GM19452 (cell line): ENCODE measurements around the gene EGFLAM.

ENCODE experiments used
- ATAC-seq: cut with Tn5 transposase; IDR thresholded peaks from one replicate; pipeline ENCODE4 v1.9.1; 2021; ENCODE audit not compliant: unreplicated experiment

Gene EGFLAM

DNA sequence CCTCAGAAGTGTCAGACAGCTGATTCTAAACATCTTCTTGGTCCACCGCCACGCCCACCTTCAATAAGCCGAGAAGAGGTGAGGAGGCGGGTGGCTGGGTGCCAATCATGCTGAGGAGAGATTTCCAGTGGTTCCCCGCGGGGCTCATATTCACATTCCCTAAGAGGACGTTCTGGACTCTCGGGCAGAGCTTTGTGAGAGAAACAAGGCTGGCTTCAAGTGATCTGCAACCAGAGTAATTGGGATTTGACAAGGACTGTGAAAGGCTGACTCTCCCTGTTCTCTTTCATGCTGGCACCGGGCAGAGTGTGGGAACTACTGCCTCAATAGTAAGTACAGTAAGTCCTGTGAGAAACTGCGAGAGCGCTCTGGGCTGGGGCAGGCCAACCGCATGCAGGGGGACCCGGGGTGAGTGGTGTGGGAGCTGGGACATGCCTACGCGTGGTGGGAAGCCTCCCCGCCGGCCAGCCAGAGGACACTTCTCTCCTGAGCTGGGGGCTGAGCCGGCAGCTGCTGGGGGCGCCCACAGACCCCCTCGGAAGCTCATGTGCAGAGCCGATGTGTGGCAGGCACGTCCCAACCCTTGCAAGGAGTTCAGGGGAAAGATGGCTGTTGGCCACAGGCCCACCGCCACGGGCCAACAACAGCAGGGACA lies 187.1 kb downstream of the EGFLAM start:
- ATAC-seq: no peak

DNA sequence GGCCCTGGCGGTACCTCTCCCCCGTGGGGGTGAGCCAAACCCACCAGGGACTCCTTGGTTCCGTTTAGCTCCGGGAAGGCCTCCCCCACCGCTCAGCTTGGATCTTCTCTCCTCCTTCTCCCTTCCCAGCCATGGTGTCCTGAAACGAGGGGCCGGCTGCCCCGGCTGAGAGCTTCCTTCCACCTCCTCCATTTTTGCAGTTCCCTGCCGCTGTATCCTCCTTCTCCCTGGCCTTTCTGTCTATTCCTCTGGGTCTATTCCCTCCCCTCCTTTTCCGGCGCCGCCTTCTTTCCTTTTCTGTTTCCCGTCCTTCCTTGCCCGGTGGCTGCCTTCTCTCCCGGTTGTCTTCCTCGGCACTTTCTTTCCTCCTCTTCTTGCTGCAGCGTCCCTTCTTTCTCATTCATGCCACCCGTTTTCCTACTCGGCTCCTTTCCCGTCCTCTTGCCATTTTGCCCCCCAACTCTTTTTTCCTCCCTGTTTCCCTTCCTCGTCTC lies 187.7 kb downstream of the EGFLAM start:
- ATAC-seq: no peak

DNA sequence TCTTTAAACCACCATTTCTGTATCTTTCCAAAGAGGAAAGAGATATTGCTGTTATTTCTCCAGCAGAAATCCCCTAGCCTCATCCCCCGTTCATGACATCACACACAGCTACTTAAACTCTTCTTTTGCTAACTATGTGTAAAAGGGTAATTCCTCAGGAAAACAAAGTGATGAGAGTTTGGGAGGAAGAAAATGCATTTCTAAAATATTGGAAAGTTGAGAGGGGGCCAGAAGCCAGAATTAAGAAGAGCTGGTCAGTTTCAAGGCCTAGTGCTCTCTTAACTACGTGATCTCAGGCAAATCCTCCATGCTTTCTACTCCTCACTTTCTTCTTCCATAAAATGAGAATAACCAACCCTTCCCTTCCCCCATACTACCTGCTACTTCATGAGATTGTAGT lies 188.7 kb downstream of the EGFLAM start:
- no peak for ATAC-seq

DNA sequence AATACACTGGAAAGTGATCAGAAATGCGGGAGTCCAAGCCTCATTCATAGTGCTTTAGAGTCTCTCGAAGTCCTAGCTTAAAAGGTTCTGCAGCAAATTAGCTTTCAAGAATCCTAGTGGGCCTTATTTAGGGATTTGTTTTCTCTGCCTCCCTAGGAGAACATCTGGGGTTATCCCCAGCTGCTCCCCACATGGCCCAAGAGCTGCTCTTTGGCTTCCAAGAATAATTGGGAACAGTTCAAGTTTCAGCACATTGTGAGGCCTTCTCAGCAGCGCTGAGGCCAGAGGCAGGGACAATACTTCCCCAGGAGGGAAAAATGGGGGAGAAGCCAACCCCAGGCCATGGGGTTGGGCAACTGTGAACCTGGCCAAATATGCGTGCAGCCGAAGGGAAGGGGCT lies 189.4 kb downstream of the EGFLAM start:
- no peak for ATAC-seq

DNA sequence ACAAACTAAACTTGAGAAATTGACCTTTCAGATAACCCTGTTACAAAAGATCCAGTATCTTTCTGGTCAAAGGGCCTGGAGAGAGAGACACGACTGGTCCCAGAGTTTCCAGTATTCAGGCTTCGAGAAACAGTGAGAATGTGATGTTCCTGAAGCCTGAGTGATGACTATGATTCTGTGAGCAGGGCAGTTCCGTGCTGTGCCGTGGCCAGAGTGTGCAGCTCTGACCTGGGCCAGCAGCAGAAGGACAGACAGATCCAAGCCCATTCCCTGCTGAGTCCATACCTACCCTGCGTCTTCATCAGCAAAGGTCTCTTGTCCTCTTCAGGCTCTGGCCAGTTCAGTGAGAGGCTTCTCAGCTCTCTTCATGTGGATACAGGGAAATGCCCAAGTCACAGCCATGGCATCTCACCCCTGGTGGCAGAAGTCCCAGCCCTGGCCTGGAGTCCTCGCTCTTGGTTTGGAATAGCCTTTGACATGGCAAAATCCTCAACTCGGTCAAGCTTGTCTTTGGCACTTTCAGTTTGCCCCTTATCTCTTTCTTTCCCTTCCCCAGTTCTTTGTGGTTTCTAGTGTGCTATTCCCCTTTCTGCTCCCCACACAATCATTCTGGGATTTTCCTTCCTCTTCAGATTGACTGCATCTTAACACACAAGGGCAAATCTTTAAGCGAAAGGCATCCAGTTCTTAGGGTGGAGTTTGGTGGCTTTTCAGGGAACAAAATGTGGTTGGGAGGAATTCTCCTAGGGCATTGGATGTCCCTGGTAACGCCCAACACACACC lies 190.4 kb downstream of the EGFLAM start:
- no peak for ATAC-seq

DNA sequence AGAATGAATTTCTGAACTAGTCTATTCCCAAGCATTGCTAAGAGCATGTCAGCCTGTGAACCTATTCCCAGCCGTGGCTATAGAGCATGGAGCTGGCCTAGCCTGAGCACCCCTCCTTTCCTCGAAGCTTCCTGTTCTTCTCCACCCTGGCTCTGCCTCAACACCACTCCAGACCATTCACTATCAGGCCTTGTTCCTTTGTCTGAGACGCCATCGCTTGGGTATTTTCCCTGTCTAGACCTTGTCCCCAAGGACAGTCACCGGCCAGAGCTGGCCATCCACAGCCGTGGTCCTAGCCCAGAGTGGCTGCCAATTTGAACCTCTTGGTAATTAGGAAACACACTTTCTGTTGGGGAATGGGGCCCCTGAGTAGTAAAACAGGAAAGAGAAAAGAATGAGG lies 192.3 kb downstream of the EGFLAM start:
- ATAC-seq: no peak

DNA sequence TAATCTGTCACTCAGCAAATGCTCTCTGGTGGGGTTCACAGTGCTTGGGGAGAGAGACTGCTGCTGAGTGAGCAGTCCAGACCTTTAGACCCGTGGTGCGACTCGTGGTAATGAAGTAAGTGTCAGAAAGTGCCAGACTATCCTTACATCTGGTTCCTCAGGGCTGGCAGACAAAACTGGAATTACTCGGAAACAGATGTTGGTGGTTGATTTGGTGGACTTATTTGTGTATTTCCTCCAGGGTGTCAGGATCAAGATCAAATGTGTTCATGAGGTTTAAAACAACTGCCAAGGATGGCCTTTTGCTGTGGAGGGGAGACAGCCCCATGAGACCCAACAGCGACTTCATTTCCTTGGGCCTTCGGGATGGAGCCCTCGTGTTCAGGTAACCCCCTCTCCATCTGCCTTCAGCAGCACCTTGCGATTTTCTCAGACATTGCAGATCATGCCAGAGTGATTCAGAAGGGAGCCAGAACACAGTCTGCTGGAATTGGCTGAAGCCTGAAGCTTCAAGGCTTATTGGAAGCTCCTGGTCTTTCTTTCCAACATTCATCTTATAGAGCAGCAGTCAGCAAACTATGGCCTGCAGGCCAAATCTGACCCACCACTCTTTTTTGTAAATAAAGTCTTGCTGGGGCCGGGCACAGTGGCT lies 192.8 kb downstream of the EGFLAM start:
- no peak for ATAC-seq

DNA sequence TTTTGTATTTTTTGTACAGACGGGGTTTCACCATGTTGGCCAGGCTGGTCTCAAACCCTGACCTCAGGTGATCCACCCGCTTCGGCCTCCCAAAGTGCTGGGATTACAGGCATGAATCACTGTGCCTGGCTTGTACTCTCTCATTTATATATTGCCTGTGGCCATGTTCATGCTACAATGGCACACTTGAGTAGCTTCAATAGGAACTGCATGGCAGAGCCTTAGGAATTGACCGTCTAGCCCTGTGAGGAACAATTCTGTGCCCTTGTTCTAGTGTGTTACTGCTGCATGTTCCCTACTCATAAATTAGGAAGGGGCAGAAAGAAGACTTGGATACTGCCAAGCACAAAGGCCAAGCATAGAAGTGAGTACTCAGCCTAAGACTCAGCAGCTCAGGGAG lies 193.8 kb downstream of the EGFLAM start:
- no peak for ATAC-seq

DNA sequence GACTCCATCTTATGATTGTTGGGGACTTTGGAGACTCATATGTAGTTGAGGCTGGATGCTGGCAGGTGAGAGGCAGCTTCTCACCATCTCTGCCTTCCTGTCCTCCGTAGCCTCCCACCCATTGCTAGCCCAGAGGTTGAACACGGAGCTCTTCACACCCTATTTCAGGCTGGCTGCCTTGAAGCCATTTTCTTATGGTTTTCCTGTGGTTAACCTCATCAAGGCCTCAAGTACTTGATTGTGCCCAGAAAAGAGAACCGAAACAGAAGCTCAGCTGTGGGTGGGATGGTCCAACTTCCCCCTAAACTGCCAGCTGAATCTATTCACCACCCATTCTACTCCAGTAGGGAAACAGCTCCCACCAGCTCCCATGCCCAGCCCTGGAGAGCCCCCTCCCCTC lies 195.1 kb downstream of the EGFLAM start:
- peak; percentile 96 for ATAC-seq

DNA sequence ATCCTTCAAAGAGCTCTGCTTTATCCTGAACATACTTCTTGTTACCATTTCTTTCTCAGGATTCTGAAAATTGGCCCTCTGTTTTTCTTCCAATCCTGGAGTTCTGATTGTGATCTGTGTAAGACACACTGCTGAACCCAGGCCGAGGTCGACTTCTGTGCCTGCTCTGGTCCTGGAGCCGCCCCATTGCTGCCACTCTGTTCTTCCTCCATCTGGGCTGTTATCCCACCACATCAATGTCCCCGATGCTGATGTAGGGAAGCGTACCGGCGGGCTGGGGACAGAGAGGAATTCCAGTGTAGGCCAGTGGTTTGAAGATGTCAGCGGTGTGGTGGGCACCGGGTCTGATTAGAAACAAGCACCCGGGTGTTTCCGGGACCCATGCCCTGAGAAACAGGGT lies 195.6 kb downstream of the EGFLAM start:
- peak; percentile 2 for ATAC-seq

DNA sequence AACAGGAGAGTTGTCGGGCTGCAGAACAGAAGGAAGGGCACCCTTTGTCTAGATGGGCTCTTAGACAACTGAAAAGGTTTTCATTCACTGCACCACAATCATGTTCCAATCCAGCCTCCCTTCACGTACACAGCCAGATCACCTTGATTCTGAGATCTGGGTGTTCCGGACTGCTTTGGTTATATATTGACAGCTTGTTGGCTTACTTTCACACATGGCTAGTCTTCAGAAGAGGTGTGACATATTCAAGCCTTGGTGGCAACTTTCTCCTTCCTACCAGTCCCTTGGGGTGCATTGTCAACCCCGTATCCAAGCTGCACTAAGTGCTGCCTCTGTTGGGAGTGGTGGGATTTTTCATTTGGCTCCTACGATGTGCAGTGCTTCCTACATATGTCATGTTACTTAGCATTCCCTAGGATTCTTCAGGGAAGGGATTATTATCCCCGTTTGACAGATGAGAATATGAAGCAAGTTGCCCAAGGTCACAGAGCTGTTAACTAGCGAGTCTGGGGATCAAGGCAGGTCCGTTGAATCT lies 197.5 kb downstream of the EGFLAM start:
- ATAC-seq: peak; percentile 67

DNA sequence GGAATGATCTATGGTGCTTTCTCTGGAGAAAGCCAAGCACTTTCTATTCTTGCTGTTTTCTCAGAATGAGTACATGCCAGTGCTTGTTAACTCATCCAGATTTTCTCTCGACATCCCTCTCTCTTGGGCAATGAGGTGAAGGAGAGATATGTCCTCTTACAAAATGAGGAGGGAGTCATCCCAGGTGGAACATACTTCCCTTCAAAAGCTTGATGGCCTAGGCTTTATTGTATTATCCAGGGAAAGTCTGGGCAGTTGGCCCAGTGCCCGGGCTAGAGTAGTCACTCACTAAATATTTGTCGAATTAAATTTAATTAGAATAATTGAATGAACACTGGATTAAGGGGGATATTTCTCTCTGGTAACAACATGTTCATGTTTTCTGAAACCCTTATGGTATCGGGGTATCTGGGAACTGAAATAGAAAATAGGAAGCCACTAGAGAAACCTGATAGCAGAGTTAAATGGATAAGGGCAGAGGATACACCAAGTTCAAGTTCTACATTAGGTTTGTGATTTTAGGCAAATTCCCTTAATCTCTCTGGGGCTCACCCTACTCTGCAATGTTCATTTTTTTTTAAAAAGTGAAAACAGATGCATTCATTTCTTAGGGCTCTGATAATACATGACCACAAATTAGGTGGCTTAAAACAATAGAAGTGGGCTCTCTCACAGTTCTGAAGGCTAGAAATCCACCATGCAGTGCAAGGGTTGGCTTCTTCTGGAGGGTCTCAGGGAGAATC lies 198.5 kb downstream of the EGFLAM start:
- ATAC-seq: no peak

DNA sequence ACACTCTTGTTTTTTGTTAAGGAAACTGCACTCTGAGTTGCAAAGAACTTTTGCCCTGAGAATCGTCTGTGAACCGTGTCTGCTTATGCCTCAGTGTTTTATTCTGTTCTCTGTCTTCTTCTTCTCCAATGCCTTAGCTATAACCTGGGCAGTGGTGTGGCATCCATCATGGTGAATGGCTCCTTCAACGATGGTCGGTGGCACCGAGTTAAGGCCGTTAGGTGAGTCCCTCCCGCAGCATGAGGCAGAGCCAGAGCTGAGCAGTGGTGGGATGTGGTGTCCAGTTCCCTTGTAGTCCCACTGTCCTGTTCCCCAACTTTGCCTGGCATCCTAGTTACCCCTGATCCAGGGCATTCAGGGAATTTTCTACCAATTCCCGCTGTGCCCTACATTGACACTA lies 199.8 kb downstream of the EGFLAM start:
- no peak for ATAC-seq

DNA sequence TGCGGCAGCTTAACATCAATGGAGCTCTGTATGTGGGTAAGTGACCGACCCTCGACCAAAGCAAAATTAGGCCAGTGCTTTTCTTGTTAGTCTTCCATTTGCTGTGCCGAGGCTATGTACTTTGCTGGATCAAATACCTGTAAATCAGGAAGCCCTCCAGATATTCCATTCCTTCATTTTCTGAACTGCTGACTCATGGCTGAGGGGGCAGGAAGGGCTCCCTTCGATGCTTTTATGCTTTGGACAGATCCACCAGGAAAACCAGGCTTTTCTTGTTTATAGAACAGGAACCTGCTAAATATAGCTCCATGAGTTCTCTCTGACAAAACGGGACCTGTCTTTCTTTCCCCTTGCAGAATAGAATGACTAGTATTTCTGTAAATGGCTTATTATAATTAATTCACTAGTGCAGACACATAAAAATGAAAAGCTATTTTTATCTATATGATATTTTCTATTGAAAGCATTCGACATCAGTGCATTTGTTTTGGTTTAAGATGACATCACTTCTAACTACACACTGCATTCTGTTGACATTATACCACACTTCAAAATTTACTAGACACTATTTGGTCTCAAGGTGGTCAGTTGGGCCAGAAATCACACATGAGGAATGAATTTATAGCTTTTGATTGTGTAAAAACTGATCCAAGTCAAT lies 204.7 kb downstream of the EGFLAM start:
- ATAC-seq: no peak

DNA sequence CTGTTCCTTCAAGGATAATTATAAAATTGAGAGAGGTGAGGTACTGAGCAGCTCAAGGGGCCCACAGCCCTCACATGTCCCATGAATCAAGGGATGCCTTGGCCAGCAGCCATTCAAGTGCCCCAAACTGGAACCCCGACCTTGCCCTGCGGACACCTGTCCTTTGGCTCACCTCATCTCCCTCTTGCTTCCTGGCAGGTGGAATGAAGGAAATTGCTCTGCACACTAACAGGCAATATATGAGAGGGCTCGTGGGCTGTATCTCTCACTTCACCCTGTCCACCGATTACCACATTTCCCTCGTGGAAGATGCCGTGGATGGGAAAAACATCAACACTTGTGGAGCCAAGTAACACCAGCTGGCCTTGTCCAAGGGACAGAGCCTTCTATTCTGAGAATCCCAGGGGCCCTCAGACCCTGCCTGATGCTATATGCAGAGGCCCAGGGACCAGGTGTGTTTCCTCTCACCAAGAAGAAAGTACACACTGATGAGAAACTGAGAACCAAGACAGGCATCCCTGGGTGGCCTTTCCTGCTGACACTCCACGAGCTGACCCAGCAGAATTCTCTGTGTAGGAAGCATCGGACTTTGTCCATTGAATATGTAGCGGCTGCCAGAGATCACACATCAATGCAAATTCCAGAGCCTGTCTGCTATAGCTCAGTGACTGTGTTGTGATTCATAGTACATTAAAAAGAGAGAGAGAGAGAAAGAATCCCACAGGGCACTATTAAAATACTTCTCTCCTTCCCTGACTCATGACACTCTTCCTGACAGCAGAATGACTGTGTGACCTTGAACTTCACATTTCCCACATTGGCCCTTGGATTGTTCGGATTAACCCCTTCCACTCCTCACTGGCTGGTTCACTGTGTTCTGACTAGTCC lies 205.5 kb downstream of the EGFLAM start:
- ATAC-seq: no peak

DNA sequence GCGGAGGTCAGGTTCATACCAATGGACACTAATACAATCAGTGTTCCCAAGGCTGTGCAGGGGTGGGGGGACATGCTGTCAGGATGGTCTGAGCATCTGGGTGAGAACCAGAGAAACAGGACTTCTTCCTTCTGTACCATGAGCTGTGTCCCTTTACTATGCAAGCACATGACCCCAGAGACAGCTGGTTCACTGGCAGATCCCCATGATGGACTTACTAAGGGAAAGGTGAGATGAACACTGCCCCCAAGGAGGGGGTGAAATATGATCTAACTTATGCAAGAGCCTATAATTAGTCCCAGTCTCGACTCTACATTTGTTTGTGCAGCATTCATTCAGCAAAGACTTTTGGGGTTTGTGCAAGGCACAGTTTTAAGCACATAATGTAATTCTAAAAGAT lies 206.7 kb downstream of the EGFLAM start:
- no peak for ATAC-seq

DNA sequence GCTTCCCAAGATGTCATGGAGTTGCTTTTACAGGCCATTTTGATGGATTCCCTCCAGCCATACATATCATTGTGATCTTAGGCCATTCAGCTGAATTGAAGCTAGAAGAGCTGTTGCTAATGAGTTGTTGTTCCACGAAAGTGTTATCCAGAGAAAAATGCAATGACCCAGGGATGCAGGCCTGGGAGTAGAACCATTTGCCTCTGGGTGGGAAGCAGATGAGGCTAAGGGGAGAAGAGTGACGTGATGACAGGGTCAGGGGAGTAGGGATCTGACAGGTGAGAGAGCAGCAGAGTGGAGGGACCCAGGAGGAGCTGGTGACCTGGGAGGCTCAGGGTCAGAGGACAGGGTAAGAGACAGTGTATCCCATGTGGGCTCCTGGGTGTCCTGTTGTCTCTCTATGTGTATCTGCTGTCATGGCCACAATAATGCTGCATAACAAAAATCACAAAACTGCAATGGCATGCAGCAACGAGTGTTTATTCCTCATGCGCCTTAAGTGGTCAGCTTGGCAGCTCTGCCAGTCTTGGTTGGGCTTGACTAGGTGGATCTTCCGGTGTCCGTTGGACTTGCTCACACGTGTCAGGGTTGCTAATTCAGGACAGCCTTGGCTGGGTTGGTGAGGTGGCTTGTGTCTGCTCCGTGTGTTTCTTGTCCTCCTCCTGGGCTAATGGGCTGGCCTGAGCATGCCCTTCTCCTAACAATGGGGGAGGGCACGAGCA lies 207.5 kb downstream of the EGFLAM start:
- no peak for ATAC-seq

DNA sequence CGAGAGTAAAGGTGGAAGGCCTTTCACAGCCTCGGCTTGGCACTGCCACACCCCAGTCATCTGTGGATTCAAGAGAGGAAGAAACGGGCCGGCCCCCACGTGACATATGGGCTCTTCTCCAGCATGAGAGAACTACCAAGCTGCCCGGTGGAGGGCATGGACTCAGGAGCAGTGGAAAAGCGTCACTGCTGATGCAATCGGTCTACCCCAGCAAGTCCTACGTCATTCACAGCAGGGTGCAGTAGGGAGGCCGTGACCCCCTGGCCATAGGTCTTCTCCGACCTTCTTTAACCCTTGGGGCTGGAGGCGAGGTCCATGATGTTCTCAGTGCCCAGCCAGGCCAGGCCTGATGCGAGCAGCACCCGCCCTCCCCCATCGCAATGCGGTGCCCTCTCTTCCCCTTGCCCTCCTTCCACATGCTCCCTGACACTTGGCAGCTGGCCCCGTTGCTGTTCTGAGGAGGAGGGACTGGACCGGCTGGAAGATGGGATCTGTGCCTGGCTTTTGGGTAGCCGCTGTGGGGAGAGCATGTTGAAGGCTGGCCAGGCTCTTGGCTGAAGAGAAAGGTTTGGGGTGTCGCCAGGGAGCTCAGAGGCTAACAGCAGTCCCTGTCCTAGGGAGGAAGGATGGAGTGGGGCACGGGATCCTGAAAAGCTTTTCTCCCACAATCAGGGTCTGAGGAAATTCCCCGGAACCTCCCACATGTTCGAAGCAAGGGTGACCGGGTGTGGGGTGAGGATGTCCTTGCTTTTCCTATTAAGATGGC lies 208.2 kb downstream of the EGFLAM start:
- no peak for ATAC-seq
